ENCODE data around the gene IFT43.

IFT43 gene

GRCh38 chr14:76067536-76067935 lies 82.0 kb downstream of the IFT43 start:
- peaks cover 4% of the 10 kb centered on the region for H3K9me3 ChIP-seq (ENCODE audit: control insufficient read depth, low read length)
- no peaks in the 10 kb centered on the region for H3K4me1 ChIP-seq (ENCODE audit: control insufficient read depth, insufficient read depth, low read length)
- H3K4me3 ChIP-seq (ENCODE audit: low read length), result no peak overlapping the region
- no peak overlapping the region for H3K9ac ChIP-seq (ENCODE audit: low read length)
- no peaks in the 10 kb centered on the region for H3K36me3 ChIP-seq (ENCODE audit: control insufficient read depth, insufficient read depth, low read length)
- H3K27me3 ChIP-seq (ENCODE audit: control insufficient read depth, insufficient read depth, low read length), result no peaks in the 10 kb centered on the region

DNA sequence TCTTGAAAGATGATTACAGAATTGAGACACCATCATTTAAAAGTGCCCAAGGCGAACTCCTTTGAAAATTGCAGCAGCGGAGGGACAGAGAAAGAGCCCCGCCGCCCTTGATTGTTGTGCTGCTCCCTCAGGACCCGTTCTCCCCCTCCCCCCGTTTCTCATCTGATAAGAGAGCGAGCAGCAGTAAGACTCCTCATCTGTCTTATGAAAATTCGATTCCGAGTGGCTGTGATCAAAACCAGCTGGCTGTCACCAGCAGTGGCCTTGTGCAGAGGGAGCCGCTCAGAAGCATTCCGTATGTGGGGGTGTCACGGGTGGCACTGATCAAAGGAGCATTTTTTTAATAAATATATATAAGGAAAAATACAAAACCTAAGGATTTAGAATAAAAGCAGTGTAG lies 88.2 kb downstream of the IFT43 start:
- Histone ChIP-seq H3K27me3 (ENCODE audit: control insufficient read depth, insufficient read depth, low read length) (no peaks in the 10 kb centered on the region), H3K4me1 (ENCODE audit: control insufficient read depth, insufficient read depth, low read length) (no peaks in the 10 kb centered on the region), H3K4me3 (ENCODE audit: low read length) (no peak overlapping the region), H3K36me3 (ENCODE audit: control insufficient read depth, insufficient read depth, low read length) (no peaks in the 10 kb centered on the region), H3K9me3 (ENCODE audit: control insufficient read depth, low read length) (no peaks in the 10 kb centered on the region), H3K9ac (ENCODE audit: low read length) (no peak overlapping the region)

DNA sequence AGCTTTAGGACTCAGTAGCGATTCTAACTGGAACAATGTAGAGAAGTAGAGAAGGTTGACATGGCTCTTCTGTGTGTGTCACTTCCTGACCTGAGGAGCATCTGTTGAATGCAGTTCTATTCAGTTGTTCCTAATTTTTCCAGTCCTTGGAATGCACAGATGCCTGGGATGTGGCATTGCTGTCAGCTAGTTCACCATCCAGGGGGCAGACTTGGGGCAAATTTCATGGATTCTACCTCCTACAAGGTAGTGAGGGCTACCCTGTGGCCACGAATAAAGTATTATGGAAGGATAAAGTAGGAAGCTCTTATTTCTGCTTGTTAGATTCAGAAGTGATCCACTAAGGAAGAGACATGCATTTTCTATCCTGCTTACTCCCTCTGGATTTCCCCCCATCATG lies 91.8 kb downstream of the IFT43 start:
- H3K36me3 ChIP-seq (ENCODE audit: control insufficient read depth, insufficient read depth, low read length), result no peaks in the 10 kb centered on the region
- H3K4me1 ChIP-seq (ENCODE audit: control insufficient read depth, insufficient read depth, low read length), result no peaks in the 10 kb centered on the region
- H3K27me3 ChIP-seq (ENCODE audit: control insufficient read depth, insufficient read depth, low read length), result no peaks in the 10 kb centered on the region
- H3K4me3 ChIP-seq (ENCODE audit: low read length), result no peak overlapping the region
- H3K9ac ChIP-seq (ENCODE audit: low read length), result no peak overlapping the region
- H3K9me3 ChIP-seq (ENCODE audit: control insufficient read depth, low read length), result no peaks in the 10 kb centered on the region

GRCh38 chr14:76078501-76078900 lies 92.9 kb downstream of the IFT43 start:
- Histone ChIP-seq H3K4me1 (ENCODE audit: control insufficient read depth, insufficient read depth, low read length) (no peaks in the 10 kb centered on the region), H3K9ac (ENCODE audit: low read length) (no peak overlapping the region), H3K27me3 (ENCODE audit: control insufficient read depth, insufficient read depth, low read length) (no peaks in the 10 kb centered on the region), H3K4me3 (ENCODE audit: low read length) (no peak overlapping the region), H3K36me3 (ENCODE audit: control insufficient read depth, insufficient read depth, low read length) (no peaks in the 10 kb centered on the region), H3K9me3 (ENCODE audit: control insufficient read depth, low read length) (no peaks in the 10 kb centered on the region)

DNA sequence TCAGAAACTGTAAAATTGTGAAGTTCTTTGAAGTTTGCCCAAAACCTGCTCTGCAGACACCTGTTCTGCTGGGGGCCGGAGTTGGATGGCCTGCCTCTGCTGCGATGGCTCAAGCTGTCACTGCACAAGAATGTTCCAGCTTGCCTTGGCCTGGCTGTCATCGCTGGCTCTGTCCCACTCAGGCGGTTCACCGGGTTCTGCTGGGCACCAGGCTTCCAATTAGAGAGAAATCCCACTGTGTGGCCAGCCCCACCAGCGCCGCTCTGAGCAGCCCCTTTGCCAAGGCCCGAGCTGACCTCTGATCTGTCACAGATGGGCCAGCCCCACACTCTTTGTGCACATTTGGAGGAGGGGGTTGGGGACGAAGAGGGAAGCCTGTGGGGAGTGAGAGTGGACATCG lies 94.5 kb downstream of the IFT43 start:
- no peaks in the 10 kb centered on the region for H3K4me1 ChIP-seq (ENCODE audit: control insufficient read depth, insufficient read depth, low read length)
- H3K9me3 ChIP-seq (ENCODE audit: control insufficient read depth, low read length), result no peaks in the 10 kb centered on the region
- H3K27me3 ChIP-seq (ENCODE audit: control insufficient read depth, insufficient read depth, low read length), result no peaks in the 10 kb centered on the region
- no peak overlapping the region for H3K9ac ChIP-seq (ENCODE audit: low read length)
- no peaks in the 10 kb centered on the region for H3K36me3 ChIP-seq (ENCODE audit: control insufficient read depth, insufficient read depth, low read length)
- H3K4me3 ChIP-seq (ENCODE audit: low read length), result no peak overlapping the region

- Histone ChIP-seq H3K4me3 (ENCODE audit: low read length) (no peak overlapping the region), H3K4me1 (ENCODE audit: control insufficient read depth, insufficient read depth, low read length) (no peaks in the 10 kb centered on the region), H3K27me3 (ENCODE audit: control insufficient read depth, insufficient read depth, low read length) (no peaks in the 10 kb centered on the region), H3K9ac (ENCODE audit: low read length) (no peak overlapping the region), H3K36me3 (ENCODE audit: control insufficient read depth, insufficient read depth, low read length) (no peaks in the 10 kb centered on the region), H3K9me3 (ENCODE audit: control insufficient read depth, low read length) (no peaks in the 10 kb centered on the region)
These were observed 94.9 kb downstream of the IFT43 start for GRCh38 chr14:76080471-76080870.

- no peaks in the 10 kb centered on the region for H3K4me1 ChIP-seq (ENCODE audit: control insufficient read depth, insufficient read depth, low read length)
- H3K36me3 ChIP-seq (ENCODE audit: control insufficient read depth, insufficient read depth, low read length), result no peaks in the 10 kb centered on the region
- no peak overlapping the region for H3K4me3 ChIP-seq (ENCODE audit: low read length)
- no peaks in the 10 kb centered on the region for H3K9me3 ChIP-seq (ENCODE audit: control insufficient read depth, low read length)
- H3K9ac ChIP-seq (ENCODE audit: low read length), result no peak overlapping the region
- no peaks in the 10 kb centered on the region for H3K27me3 ChIP-seq (ENCODE audit: control insufficient read depth, insufficient read depth, low read length)
These were observed 96.1 kb downstream of the IFT43 start for GRCh38 chr14:76081642-76082041.

GRCh38 chr14:76083796-76084765 lies 98.5 kb downstream of the IFT43 start:
- H3K9me3 ChIP-seq (ENCODE audit: control insufficient read depth, low read length), result no peaks in the 10 kb centered on the region
- H3K4me1 ChIP-seq (ENCODE audit: control insufficient read depth, insufficient read depth, low read length), result no peaks in the 10 kb centered on the region
- no peak overlapping the region for H3K4me3 ChIP-seq (ENCODE audit: low read length)
- no peaks in the 10 kb centered on the region for H3K36me3 ChIP-seq (ENCODE audit: control insufficient read depth, insufficient read depth, low read length)
- no peak overlapping the region for H3K9ac ChIP-seq (ENCODE audit: low read length)
- H3K27me3 ChIP-seq (ENCODE audit: control insufficient read depth, insufficient read depth, low read length), result no peaks in the 10 kb centered on the region

- no peaks in the 10 kb centered on the region for H3K36me3 ChIP-seq (ENCODE audit: control insufficient read depth, insufficient read depth, low read length)
- H3K9me3 ChIP-seq (ENCODE audit: control insufficient read depth, low read length), result no peaks in the 10 kb centered on the region
- H3K4me1 ChIP-seq (ENCODE audit: control insufficient read depth, insufficient read depth, low read length), result no peaks in the 10 kb centered on the region
- no peak overlapping the region for H3K9ac ChIP-seq (ENCODE audit: low read length)
- H3K27me3 ChIP-seq (ENCODE audit: control insufficient read depth, insufficient read depth, low read length), result no peaks in the 10 kb centered on the region
- no peak overlapping the region for H3K4me3 ChIP-seq (ENCODE audit: low read length)
These were observed 99.8 kb downstream of the IFT43 start for GRCh38 chr14:76085358-76085757.

DNA sequence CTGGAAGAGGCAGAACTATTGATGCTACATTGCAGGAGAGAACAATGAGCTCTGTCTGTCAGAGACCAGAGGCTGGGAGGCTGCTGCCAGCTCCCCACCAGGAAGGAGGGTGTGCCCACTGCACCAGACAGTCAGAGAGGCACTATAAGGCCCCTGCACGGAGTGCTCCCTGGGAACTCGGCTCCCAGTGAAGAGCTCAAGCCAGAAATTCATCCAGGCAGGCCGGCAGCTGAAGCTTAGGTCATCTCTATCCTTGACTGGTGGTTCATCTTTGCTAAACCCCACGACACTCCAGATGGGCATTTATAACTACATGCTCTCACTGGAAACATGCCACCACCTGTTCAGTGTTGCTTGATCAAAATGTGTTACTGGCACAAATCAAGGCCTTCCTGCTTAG lies 101.1 kb downstream of the IFT43 start:
- H3K4me3 ChIP-seq (ENCODE audit: low read length), result no peak overlapping the region
- no peaks in the 10 kb centered on the region for H3K36me3 ChIP-seq (ENCODE audit: control insufficient read depth, insufficient read depth, low read length)
- H3K9me3 ChIP-seq (ENCODE audit: control insufficient read depth, low read length), result no peaks in the 10 kb centered on the region
- H3K9ac ChIP-seq (ENCODE audit: low read length), result no peak overlapping the region
- H3K4me1 ChIP-seq (ENCODE audit: control insufficient read depth, insufficient read depth, low read length), result no peaks in the 10 kb centered on the region
- no peaks in the 10 kb centered on the region for H3K27me3 ChIP-seq (ENCODE audit: control insufficient read depth, insufficient read depth, low read length)

- Histone ChIP-seq H3K9ac (ENCODE audit: low read length) (no peak overlapping the region), H3K4me3 (ENCODE audit: low read length) (no peak overlapping the region), H3K9me3 (ENCODE audit: control insufficient read depth, low read length) (no peaks in the 10 kb centered on the region), H3K36me3 (ENCODE audit: control insufficient read depth, insufficient read depth, low read length) (no peaks in the 10 kb centered on the region), H3K4me1 (ENCODE audit: control insufficient read depth, insufficient read depth, low read length) (no peaks in the 10 kb centered on the region), H3K27me3 (ENCODE audit: control insufficient read depth, insufficient read depth, low read length) (no peaks in the 10 kb centered on the region)
These were observed 102.8 kb downstream of the IFT43 start for GRCh38 chr14:76088326-76088725.

DNA sequence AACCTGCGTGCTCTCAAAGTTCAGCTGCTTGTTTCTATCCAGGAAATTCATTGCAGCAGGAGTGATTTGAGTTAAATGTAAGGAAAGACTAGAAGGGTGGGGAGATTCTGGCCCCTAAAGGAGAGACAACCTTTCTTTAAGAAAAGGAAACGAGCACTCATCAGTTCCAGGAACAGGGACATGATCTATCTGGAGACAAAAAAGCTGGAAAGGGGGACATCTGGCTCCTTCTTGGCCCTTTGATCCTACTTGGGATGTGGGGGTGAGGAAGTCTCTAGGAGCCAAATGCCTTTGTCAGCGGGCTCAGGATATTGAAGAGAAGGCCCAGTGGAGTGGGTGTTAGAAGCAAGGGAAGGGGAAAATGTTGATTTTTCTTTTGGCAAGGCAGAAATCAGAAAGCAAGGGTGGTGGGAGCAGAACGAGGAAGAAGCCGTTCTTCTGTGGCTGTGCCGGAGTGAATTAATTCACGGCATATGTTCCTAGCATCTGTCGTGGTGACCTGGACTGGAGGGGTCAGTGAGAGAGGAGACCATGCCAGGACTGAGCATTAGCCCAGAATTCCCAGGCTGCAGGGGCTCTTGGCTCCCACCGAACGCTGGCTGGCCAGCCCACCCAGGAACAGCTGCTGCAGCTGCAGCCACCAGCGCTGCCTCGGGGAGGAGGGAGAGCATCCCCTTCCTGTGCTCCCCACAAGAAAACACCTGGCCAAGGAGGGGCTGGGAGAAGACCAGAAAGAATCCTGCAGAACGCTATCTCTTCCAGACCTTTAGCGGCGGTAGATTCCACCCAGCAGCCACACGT lies 103.4 kb downstream of the IFT43 start:
- no peak overlapping the region for H3K4me3 ChIP-seq (ENCODE audit: low read length)
- no peaks in the 10 kb centered on the region for H3K4me1 ChIP-seq (ENCODE audit: control insufficient read depth, insufficient read depth, low read length)
- H3K9ac ChIP-seq (ENCODE audit: low read length), result no peak overlapping the region
- H3K36me3 ChIP-seq (ENCODE audit: control insufficient read depth, insufficient read depth, low read length), result no peaks in the 10 kb centered on the region
- H3K27me3 ChIP-seq (ENCODE audit: control insufficient read depth, insufficient read depth, low read length), result no peaks in the 10 kb centered on the region
- H3K9me3 ChIP-seq (ENCODE audit: control insufficient read depth, low read length), result no peaks in the 10 kb centered on the region
